ENCODE results near the gene MYO5C.

GRCh38 chr15:52281085-52282035 is 14.2 kb downstream of the MYO5C start:
- TF ChIP-seq, protein P1, sequence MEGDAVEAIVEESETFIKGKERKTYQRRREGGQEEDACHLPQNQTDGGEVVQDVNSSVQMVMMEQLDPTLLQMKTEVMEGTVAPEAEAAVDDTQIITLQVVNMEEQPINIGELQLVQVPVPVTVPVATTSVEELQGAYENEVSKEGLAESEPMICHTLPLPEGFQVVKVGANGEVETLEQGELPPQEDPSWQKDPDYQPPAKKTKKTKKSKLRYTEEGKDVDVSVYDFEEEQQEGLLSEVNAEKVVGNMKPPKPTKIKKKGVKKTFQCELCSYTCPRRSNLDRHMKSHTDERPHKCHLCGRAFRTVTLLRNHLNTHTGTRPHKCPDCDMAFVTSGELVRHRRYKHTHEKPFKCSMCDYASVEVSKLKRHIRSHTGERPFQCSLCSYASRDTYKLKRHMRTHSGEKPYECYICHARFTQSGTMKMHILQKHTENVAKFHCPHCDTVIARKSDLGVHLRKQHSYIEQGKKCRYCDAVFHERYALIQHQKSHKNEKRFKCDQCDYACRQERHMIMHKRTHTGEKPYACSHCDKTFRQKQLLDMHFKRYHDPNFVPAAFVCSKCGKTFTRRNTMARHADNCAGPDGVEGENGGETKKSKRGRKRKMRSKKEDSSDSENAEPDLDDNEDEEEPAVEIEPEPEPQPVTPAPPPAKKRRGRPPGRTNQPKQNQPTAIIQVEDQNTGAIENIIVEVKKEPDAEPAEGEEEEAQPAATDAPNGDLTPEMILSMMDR (IDR thresholded peaks at IDR 0.05 in 8 of 11, conservative IDR thresholded peaks at IDR 0.05 in 3 of 11): no peak
- TF ChIP-seq POLR2AphosphoS5 (IDR thresholded peaks at IDR 0.05): no peak
- no peak for TF ChIP-seq POLR2A (IDR thresholded peaks at IDR 0.05)
